GM12878 (cell line): Measurements from ENCODE around the gene C1S. TPM values are rescaled to one million over a fixed set of nuclear protein-coding genes. Genes with fewer than 3 reads are reported as not detected.

Experiments
- BHLHE40 ChIP-seq, 2 experiments: fragments of 450-650 bp in 1 of 2; IDR thresholded peaks; 2 replicates each; pipeline ENCODE4 v1.6.1; 2011 to 2017; ENCODE audit warnings: low read depth in 2 of 2, borderline replicate concordance in 1 of 2, improper control_type of control experiment in 1 of 2, low read length in 1 of 2, mild to moderate bottlenecking in 1 of 2
- CREB1 ChIP-seq: IDR thresholded peaks from 2 replicates; pipeline ENCODE4 v1.6.1; 2012; ENCODE audit warnings: low read depth, mild to moderate bottlenecking, inconsistent platforms
- CREM ChIP-seq: IDR thresholded peaks from 2 replicates; pipeline ENCODE4 v1.6.1; 2014; ENCODE audit warnings: antibody characterized with exemption, low read depth
- EGR1 ChIP-seq, 2 experiments: IDR thresholded peaks; 1 replicate in 1 of 2; 2 replicates in 1 of 2; pipeline ENCODE4 v1.6.1; 2011 to 2012; ENCODE audit warnings: low read depth in 2 of 2, low read length in 2 of 2, borderline replicate concordance in 1 of 2, mild to moderate bottlenecking in 1 of 2, moderate library complexity in 1 of 2
- FOS ChIP-seq: IDR thresholded peaks from 3 replicates; pipeline ENCODE4 v1.6.1; 2011; ENCODE audit warnings: borderline replicate concordance; ENCODE audit not compliant: insufficient read length; ENCODE audit errors: extremely low read depth
- MTA3 ChIP-seq: IDR thresholded peaks from 2 replicates; pipeline ENCODE4 v1.6.1; 2012; ENCODE audit warnings: low read length, inconsistent platforms, borderline replicate concordance
- NBN ChIP-seq: fragments of 450-650 bp; IDR thresholded peaks from 2 replicates; pipeline ENCODE4 v1.6.1; 2016
- NFYB ChIP-seq: IDR thresholded peaks from 2 replicates; pipeline ENCODE4 v1.6.1; 2011; ENCODE audit warnings: low read depth, mild to moderate bottlenecking, low read length, improper control_type of control experiment, moderate library complexity; ENCODE audit not compliant: insufficient read depth
- SP1 ChIP-seq: IDR thresholded peaks from one replicate; pipeline ENCODE4 v1.6.1; 2011; ENCODE audit warnings: low read depth, low read length
- SRF ChIP-seq, 2 experiments: IDR thresholded peaks; 2 replicates each; pipeline ENCODE4 v1.6.1; 2011; ENCODE audit warnings: low read depth in 2 of 2, low read length in 2 of 2, mild to moderate bottlenecking in 1 of 2, moderate library complexity in 1 of 2
- TARDBP ChIP-seq: IDR thresholded peaks from 2 replicates; pipeline ENCODE4 v1.6.1; 2016; ENCODE audit warnings: borderline replicate concordance
- TBL1XR1 ChIP-seq: IDR thresholded peaks from 2 replicates; pipeline ENCODE4 v1.6.1; 2012; ENCODE audit warnings: low read depth, low read length, improper control_type of control experiment
- TCF7 ChIP-seq: IDR thresholded peaks from 2 replicates; pipeline ENCODE4 v1.6.1; 2014; ENCODE audit warnings: antibody characterized with exemption, borderline replicate concordance
- ZBTB33 ChIP-seq: fragments of 450-650 bp; IDR thresholded peaks from 2 replicates; pipeline ENCODE4 v1.6.1; 2017; ENCODE audit warnings: mild to moderate bottlenecking
- ZNF207 ChIP-seq: fragments of 450-650 bp; IDR thresholded peaks from 2 replicates; pipeline ENCODE4 v1.6.1; 2014; ENCODE audit warnings: antibody characterized with exemption, mild to moderate bottlenecking, borderline replicate concordance
- ZSCAN29 ChIP-seq: fragments of 450-650 bp; IDR thresholded peaks from 2 replicates; pipeline ENCODE4 v1.6.1; 2017; ENCODE audit warnings: mild to moderate bottlenecking, moderate library complexity
- polyA plus RNA-seq, 11 experiments: library from polyadenylated mRNA; depleted of rRNA in 4 of 11; unstranded in 6 of 11; stranded (reverse) in 5 of 11; fragments of >200 nt; fragmentation: Nextera tagmentation in 4 of 11; fragmentation: Illumina TruSeq in 1 of 11; extraction: Ambion mirVana in 4 of 11; extraction: Trizol in 1 of 11; gene quantifications; 1 replicate in 1 of 11; 2 replicates in 10 of 11; pipeline versions ENCODE4 v1.2.1 to v1.2.3, GENCODE V29; 2011 to 2016; ENCODE audit warnings: inconsistent platforms in 2 of 11, missing spikeins in 2 of 11, low read depth in 1 of 11
- total RNA-seq, 4 experiments: library from RNA; depleted of rRNA in 3 of 4; stranded (reverse); fragments of >200 nt in 3 of 4; fragmentation: Illumina TruSeq in 1 of 4; extraction: Trizol in 1 of 4; gene quantifications; 2 replicates each; pipeline versions ENCODE4 v1.2.1 to v1.2.3, GENCODE V29; 2013 to 2021

C1S gene
- total and polyA plus RNA-seq, 10 of the 15 experiments (the other 5 are each of a cell fraction or from before 2014, with no cell fraction given): 0.10 to 1.4 (median 0.42) TPM

GRCh38 chr12:7018350-7019042, 42.0 kb upstream of the C1S start, which contains the start of gene LPCAT3 (continued):
- peak in 1 of 2 experiments; percentile 56; a peak in 1 of 3 replicates for TF ChIP-seq EGR1 (IDR thresholded peaks at IDR 0.05; ENCODE audit: borderline replicate concordance in 1 of 2, low read depth in 2 of 2, low read length in 2 of 2)
- peak; percentile 75 for TF ChIP-seq TBL1XR1
- no peak for TF ChIP-seq ZBTB33
- TF ChIP-seq SP1: peak; percentile 76
- TF ChIP-seq CREB1: peak; percentile 58
- peak; percentile 15 for TF ChIP-seq FOS
- TF ChIP-seq NFYB: peak; percentile 80; the same call in 1 of the 2 replicates
- no peak for TF ChIP-seq TCF7
- TF ChIP-seq CREM: peak; percentile 18; the same call in 1 of the 2 replicates
- TF ChIP-seq NBN: peak; percentile 77
- TF ChIP-seq MTA3: no peak
- TF ChIP-seq ZNF207: peak; percentile 85
- TF ChIP-seq ZSCAN29: no peak
- peak; percentile 50 to 70; a peak in 3 of 4 replicates for TF ChIP-seq BHLHE40 (IDR thresholded peaks at IDR 0.05; ENCODE audit: borderline replicate concordance in 1 of 2, low read depth in 2 of 2, low read length in 1 of 2)
- no peak for TF ChIP-seq SRF (IDR thresholded peaks at IDR 0.05; ENCODE audit: low read depth in 2 of 2, low read length in 2 of 2)
- TF ChIP-seq TARDBP: peak; percentile 57; the same call in 1 of the 2 replicates
